Measurements from ENCODE around the gene NFIB. TPM values are rescaled to one million over a fixed set of nuclear protein-coding genes. Genes with fewer than 3 reads are reported as not detected.

Gene NFIB
- total RNA-seq, 2 donors from 2014 or later, result 230 to 305 TPM

GRCh38 chr9:14089051-14089803 is 224.7 kb downstream of the NFIB start:
- no peak for DNase-seq (ENCODE audit: low spot score)
- intact Hi-C loops (cut with DNase I), result no loop called here

GRCh38 chr9:14087576-14087975 is 226.4 kb downstream of the NFIB start:
- DNase-seq (ENCODE audit: low spot score), result no peak
- intact Hi-C loops (cut with DNase I), result no loop called here

GRCh38 chr9:14086495-14086894 is 227.4 kb downstream of the NFIB start:
- no peak for DNase-seq (ENCODE audit: low spot score)
- intact Hi-C loops (cut with DNase I), result no loop called here

- intact Hi-C loops (cut with DNase I), result no loop called here
- DNase-seq (ENCODE audit: low spot score), result no peak
Measured at GRCh38 chr9:14085810-14086209, 228.1 kb downstream of the NFIB start.

- intact Hi-C loops (cut with DNase I), result no loop called here
- no peak for DNase-seq (ENCODE audit: low spot score)
Measured at GRCh38 chr9:14084867-14085266, 229.1 kb downstream of the NFIB start.

GRCh38 chr9:14083366-14083765 is 230.6 kb downstream of the NFIB start:
- DNase-seq (ENCODE audit: low spot score), result no peak
- intact Hi-C loops (cut with DNase I), result no loop called here

GRCh38 chr9:14082732-14083131 is 231.2 kb downstream of the NFIB start:
- intact Hi-C loops (cut with DNase I), result no loop called here
- no peak for DNase-seq (ENCODE audit: low spot score)

GRCh38 chr9:14081745-14082144 is 232.2 kb downstream of the NFIB start:
- no peak for DNase-seq (ENCODE audit: low spot score)
- intact Hi-C loops (cut with DNase I), result no loop called here

GRCh38 chr9:14080959-14081542 is 232.9 kb downstream of the NFIB start:
- intact Hi-C loops (cut with DNase I), result no loop called here

GRCh38 chr9:14079440-14079839 is 234.5 kb downstream of the NFIB start:
- intact Hi-C loops (cut with DNase I), result no loop called here
- no peak for DNase-seq (ENCODE audit: low spot score)

More at GRCh38 chr9:14080959-14081542, 232.9 kb downstream of the NFIB start:
- DNase-seq (ENCODE audit: low spot score), result no peak

GRCh38 chr9:14077672-14078071 is 236.3 kb downstream of the NFIB start:
- intact Hi-C loops (cut with DNase I), result no loop called here
- no peak for DNase-seq (ENCODE audit: low spot score)

GRCh38 chr9:14075218-14075617 is 238.7 kb downstream of the NFIB start:
- DNase-seq (ENCODE audit: low spot score), result no peak
- intact Hi-C loops (cut with DNase I), result no loop called here

- DNase-seq (ENCODE audit: low spot score), result no peak
- intact Hi-C loops (cut with DNase I), result no loop called here
Measured at GRCh38 chr9:14072850-14073249, 241.1 kb downstream of the NFIB start.

GRCh38 chr9:14071484-14071883 is 242.5 kb downstream of the NFIB start:
- no peak for DNase-seq (ENCODE audit: low spot score)
- intact Hi-C loops (cut with DNase I), result no loop called here

- intact Hi-C loops (cut with DNase I), result no loop called here
- DNase-seq (ENCODE audit: low spot score), result no peak
Measured at GRCh38 chr9:14068690-14069089, 245.3 kb downstream of the NFIB start.

- DNase-seq (ENCODE audit: low spot score), result no peak
- intact Hi-C loops (cut with DNase I), result no loop called here
Measured at GRCh38 chr9:14066831-14067230, 247.1 kb downstream of the NFIB start.

GRCh38 chr9:14066032-14066431 is 247.9 kb downstream of the NFIB start:
- no peak for DNase-seq (ENCODE audit: low spot score)
- intact Hi-C loops (cut with DNase I), result no loop called here

- no peak for DNase-seq (ENCODE audit: low spot score)
- intact Hi-C loops (cut with DNase I), result no loop called here
Measured at GRCh38 chr9:14064940-14065339, 249.0 kb downstream of the NFIB start.

- DNase-seq (ENCODE audit: low spot score), result no peak
- intact Hi-C loops (cut with DNase I), result no loop called here
Measured at GRCh38 chr9:14063756-14064155, 250.2 kb downstream of the NFIB start.

GRCh38 chr9:14062586-14063221 is 251.2 kb downstream of the NFIB start:
- intact Hi-C loops (cut with DNase I), result no loop called here
- DNase-seq (ENCODE audit: low spot score), result no peak

All from posterior vena cava (tissue), 2 donors.